Stomach (tissue), 9 donors: ENCODE data around the gene APOBEC3A. TPM values are rescaled to one million over a fixed set of nuclear protein-coding genes. Genes with fewer than 3 reads are reported as not detected.

Experiments used
- DNase-seq, 2 donors: peaks; one replicate each; pipeline versions ENCODE4 v3.0.0 to v3.0.0-alpha.2; 2013 to 2019
- H3K27ac ChIP-seq, 5 donors: fragments of 200-600 bp in 4 of 5; sonication (generic) in 4 of 5; one replicate each; pipeline ENCODE4 v1.5.1; 2013 to 2019; ENCODE audit warnings: mild to moderate bottlenecking in 1 of 5, moderate library complexity in 1 of 5
- H3K27me3 ChIP-seq, 3 donors: fragments of 200-600 bp; sonication (generic); one replicate each; pipeline ENCODE4 v1.5.1; 2017 to 2019; ENCODE audit warnings: mixed run types in 1 of 3
- H3K36me3 ChIP-seq, 4 donors: fragments of 200-600 bp; sonication (generic); 1 replicate in 3 of 4; 2 replicates in 1 of 4; pipeline ENCODE4 v1.5.1; 2016 to 2019
- H3K4me1 ChIP-seq, 4 donors: fragments of 200-600 bp; sonication (generic); one replicate each; pipeline ENCODE4 v1.5.1; 2016 to 2019
- H3K4me3 ChIP-seq, 4 donors: fragments of 200-600 bp; sonication (generic) in 3 of 4; one replicate each; pipeline ENCODE4 v1.5.1; 2016 to 2019; ENCODE audit warnings: mild to moderate bottlenecking in 1 of 4
- H3K9me3 ChIP-seq, 4 donors: fragments of 200-600 bp; sonication (generic); one replicate each; pipeline ENCODE4 v1.5.1; 2016 to 2019
- EP300 ChIP-seq: sonication (generic); formaldehyde crosslinking; IDR thresholded peaks from one replicate; pipeline ENCODE4 v1.6.1; 2017; ENCODE audit warnings: antibody characterized with exemption
- POLR2A ChIP-seq, 4 donors: fragments of 450-650 bp; IDR thresholded peaks; one replicate each; pipeline ENCODE4 v1.6.1; 2016; ENCODE audit warnings: antibody characterized with exemption in 4 of 4, control low read depth in 2 of 4, mild to moderate bottlenecking in 1 of 4, moderate library complexity in 1 of 4
- POLR2AphosphoS5 ChIP-seq, 3 donors: sonication (generic); formaldehyde crosslinking; IDR thresholded peaks; one replicate each; pipeline ENCODE4 v1.6.1; 2016; ENCODE audit warnings: antibody characterized with exemption in 3 of 3
- WGBS, 5 donors: extraction: QIAGEN DNeasy Blood & Tissue Kit in 3 of 5; methylation state at CpG; one replicate each; pipeline versions ENCODE4 v1.1.5 to v1.1.7; 2013 to 2018; 5-methylcytosine and 5-hydroxymethylcytosine counted together
- intact Hi-C: fragments of 100-400 bp; cut with DNase I; formaldehyde crosslinking; loops from one replicate; pipeline ENCODE4 v1.15.1; 2023; ENCODE audit warnings: low total_unique reads
- polyA plus RNA-seq, 3 donors: library from polyadenylated mRNA; stranded (reverse); fragments of 200-250 nt; gene quantifications; one replicate each; pipeline ENCODE4 v1.2.3, GENCODE V29; 2013
- total RNA-seq, 5 donors: library from RNA; depleted of rRNA; stranded (reverse); fragments of >200 nt; gene quantifications; one replicate each; pipeline versions ENCODE4 v1.1.0 to v1.2.3, GENCODE V29; 2014 to 2016
- TF ChIP-seq, protein P1 (sequence below), 7 experiments: fragments of 450-650 bp in 4 of 7; fragments of 200-600 bp in 3 of 7; sonication (generic) in 3 of 7; IDR thresholded peaks; one replicate each; pipeline ENCODE4 v1.5.1; 2016 to 2019; ENCODE audit warnings: antibody characterized with exemption in 7 of 7, control low read depth in 2 of 7, mild to moderate bottlenecking in 1 of 7
- donor health status: healthy with polysubstance abuse.
- donor health status: Bipolar disorder and iron deficiency.
- donor health status: healthy.

The APOBEC3A gene
- total and polyA plus RNA-seq, 8 donors, result 1.2 to 3.3 (median 1.8) TPM; not detected in 4

DNA sequence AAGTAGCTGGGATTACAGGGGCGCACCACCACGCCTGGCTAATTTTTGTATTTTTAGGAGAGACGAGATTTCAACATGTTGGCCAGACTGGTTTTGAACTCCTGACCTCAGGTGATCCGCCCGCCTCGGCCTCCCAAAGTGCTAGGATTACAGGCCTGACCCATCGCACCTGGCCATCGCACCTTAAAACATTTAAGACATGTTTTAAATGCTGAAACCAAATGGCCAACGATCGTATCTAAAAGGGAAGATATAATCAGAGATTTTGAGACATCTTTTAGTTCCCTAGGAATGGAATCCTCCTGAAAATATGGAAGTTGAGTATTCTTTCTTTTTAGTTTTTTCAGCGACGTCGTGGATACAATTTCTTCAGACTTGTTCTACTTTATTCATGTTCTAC, 21.8 kb upstream of the APOBEC3A start:
- Histone ChIP-seq H3K27me3 (no peaks in the 10 kb centered on the region), H3K4me1 (peaks cover 0 to 26% (median 10%) of the 10 kb centered on the region in 4 donors), H3K4me3 (no peak overlapping the region), H3K27ac (peak overlapping the region in 4 of 5 donors; percentile 5 to 54 (median 38)), H3K36me3 (no peaks in the 10 kb centered on the region), H3K9me3 (no peaks in the 10 kb centered on the region)
- WGBS, 5 donors, result 83 to 93% (median 91%) methylated on average over 13 of the region's 13 CpGs
- intact Hi-C loops, result no loop called here
- no peak for DNase-seq
- no peak for TF ChIP-seq EP300
- no peak for TF ChIP-seq POLR2AphosphoS5 (IDR thresholded peaks at IDR 0.05)
- TF ChIP-seq, protein P1, sequence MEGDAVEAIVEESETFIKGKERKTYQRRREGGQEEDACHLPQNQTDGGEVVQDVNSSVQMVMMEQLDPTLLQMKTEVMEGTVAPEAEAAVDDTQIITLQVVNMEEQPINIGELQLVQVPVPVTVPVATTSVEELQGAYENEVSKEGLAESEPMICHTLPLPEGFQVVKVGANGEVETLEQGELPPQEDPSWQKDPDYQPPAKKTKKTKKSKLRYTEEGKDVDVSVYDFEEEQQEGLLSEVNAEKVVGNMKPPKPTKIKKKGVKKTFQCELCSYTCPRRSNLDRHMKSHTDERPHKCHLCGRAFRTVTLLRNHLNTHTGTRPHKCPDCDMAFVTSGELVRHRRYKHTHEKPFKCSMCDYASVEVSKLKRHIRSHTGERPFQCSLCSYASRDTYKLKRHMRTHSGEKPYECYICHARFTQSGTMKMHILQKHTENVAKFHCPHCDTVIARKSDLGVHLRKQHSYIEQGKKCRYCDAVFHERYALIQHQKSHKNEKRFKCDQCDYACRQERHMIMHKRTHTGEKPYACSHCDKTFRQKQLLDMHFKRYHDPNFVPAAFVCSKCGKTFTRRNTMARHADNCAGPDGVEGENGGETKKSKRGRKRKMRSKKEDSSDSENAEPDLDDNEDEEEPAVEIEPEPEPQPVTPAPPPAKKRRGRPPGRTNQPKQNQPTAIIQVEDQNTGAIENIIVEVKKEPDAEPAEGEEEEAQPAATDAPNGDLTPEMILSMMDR (IDR thresholded peaks at IDR 0.05), result no peak
- no peak for TF ChIP-seq POLR2A (IDR thresholded peaks at IDR 0.05)

DNA sequence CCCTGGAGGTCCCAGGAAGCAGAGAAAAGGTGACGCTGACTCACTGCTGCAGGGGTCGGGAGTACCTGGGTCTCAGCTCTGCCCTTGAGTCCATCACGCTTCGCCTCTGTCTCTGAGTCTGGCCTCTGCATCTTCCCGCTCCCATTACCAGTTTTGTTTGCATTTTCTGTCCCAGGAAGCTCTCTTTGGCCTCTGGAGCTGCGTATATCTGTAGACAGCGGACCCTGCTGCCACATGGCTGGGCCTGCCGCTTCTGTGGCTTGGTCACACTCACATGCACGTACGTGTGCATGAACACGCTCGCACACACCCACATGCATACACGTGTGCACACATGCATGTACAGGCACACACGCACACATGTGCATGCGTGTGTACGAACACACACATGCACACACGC, 20.8 kb upstream of the APOBEC3A start:
- Histone ChIP-seq H3K4me1 (peaks cover 0 to 26% (median 10%) of the 10 kb centered on the region in 4 donors), H3K27ac (no peak overlapping the region), H3K9me3 (no peaks in the 10 kb centered on the region), H3K27me3 (no peaks in the 10 kb centered on the region), H3K4me3 (no peak overlapping the region), H3K36me3 (no peaks in the 10 kb centered on the region)
- WGBS, 5 donors, result 76 to 86% (median 79%) methylated on average over 16 to 17 of the region's 17 CpGs
- no peak for DNase-seq
- TF ChIP-seq, protein P1 (IDR thresholded peaks at IDR 0.05), result no peak
- TF ChIP-seq POLR2AphosphoS5 (IDR thresholded peaks at IDR 0.05) (no peak), POLR2A (IDR thresholded peaks at IDR 0.05) (no peak), EP300 (no peak)
- intact Hi-C loops, result no loop called here

DNA sequence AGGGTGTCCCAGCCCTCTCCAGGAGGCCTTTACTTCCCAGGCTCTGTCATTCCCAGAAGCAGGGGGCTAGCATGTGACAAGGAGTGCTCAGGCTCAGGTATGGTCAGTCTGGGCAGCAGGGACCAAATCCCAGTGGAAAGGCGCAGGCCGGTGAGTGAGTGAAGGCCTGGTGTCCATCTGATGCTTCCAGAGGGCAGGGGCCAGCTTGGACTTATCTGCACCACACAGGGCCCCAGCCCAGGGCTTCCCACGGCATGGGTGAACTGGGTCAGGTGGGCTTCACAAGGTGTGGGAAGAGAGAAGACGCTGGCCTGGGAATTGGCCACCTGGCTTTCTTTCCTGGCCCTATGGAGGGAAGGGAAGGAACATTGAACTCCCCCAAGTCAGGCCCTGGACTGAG, 20.4 kb upstream of the APOBEC3A start:
- no peak overlapping the region for H3K4me3 ChIP-seq
- H3K27ac ChIP-seq, result no peak overlapping the region
- intact Hi-C loops, result no loop called here
- H3K4me1 ChIP-seq, result peaks cover 0 to 26% (median 12%) of the 10 kb centered on the region in 4 donors
- no peaks in the 10 kb centered on the region for H3K36me3 ChIP-seq
- no peaks in the 10 kb centered on the region for H3K9me3 ChIP-seq
- WGBS, 5 donors, result 84 to 94% (median 93%) methylated on average over 3 to 4 of the region's 4 CpGs
- DNase-seq, result peak in 1 of 2 donors; percentile 18
- no peaks in the 10 kb centered on the region for H3K27me3 ChIP-seq
- TF ChIP-seq, protein P1 (IDR thresholded peaks at IDR 0.05), result no peak
- TF ChIP-seq POLR2AphosphoS5 (IDR thresholded peaks at IDR 0.05), result no peak
- TF ChIP-seq POLR2A (IDR thresholded peaks at IDR 0.05), result no peak
- no peak for TF ChIP-seq EP300

DNA sequence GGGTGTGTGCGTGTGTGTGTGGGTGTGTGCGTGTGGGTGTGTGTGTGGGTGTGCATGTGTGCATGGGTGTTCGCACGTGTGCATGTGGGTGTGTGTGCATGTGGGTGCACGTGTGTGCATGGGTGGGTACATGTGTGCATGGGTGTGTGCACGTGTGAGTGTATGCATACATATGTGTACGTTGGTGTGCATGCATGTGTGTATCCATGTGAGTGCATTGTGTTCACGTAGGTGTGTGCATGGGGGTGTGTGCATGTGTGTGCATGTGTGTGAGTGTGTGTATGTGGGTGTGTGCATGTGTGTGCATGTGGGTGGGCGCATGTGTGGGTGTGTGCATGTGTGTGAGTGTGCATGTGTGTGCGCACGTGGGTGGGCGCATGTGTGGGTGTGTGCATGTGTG, 19.9 kb upstream of the APOBEC3A start:
- 85 to 89% (median 88%) methylated on average over 12 of the region's 12 CpGs for WGBS, 5 donors
- no peak for TF ChIP-seq POLR2A (IDR thresholded peaks at IDR 0.05)
- TF ChIP-seq POLR2AphosphoS5 (IDR thresholded peaks at IDR 0.05), result no peak
- no peak for TF ChIP-seq EP300
- TF ChIP-seq, protein P1 (IDR thresholded peaks at IDR 0.05), result no peak
- H3K4me3 ChIP-seq, result no peak overlapping the region
- no peaks in the 10 kb centered on the region for H3K9me3 ChIP-seq
- H3K27ac ChIP-seq, result no peak overlapping the region
- peak in 1 of 2 donors; percentile 15 for DNase-seq
- H3K4me1 ChIP-seq, result peaks cover 0 to 26% (median 13%) of the 10 kb centered on the region in 4 donors
- intact Hi-C loops, result no loop called here
- H3K36me3 ChIP-seq, result no peaks in the 10 kb centered on the region
- no peaks in the 10 kb centered on the region for H3K27me3 ChIP-seq
